ENCODE data around the gene OR2A1. TPM values are rescaled to one million over a fixed set of nuclear protein-coding genes. Genes with fewer than 3 reads are reported as not detected.
"Not testable (repeated sequence)": the region's sequence is repeated elsewhere in the genome, so short reads cannot be mapped to it uniquely, and the experiment has no call there.

The OR2A1 gene
- total RNA-seq (2014; rRNA removed) (0.40 TPM in 1 of 2 replicates, not detected in the other), Bru-seq, nascent RNA (not detected), BruChase-seq, experiment 1, labeled RNA remaining after a 6-hour chase (percentile 18 among the genes with signal in this experiment), BruChase-seq, experiment 2, labeled RNA remaining after a 2-hour chase (percentile 15 among the genes with signal in this experiment)
- long read RNA-seq, result 0 reads

GRCh38 chr7:144311872-144312469 is at the start of gene OR2A1:
TSS of gene OR2A1 (plus strand) at chr7:144312419. CDS start at chr7:144318125, 5,706 bp downstream.
- POLR2A ChIA-PET (ENCODE audit: unreplicated experiment); H3K9ac ChIP-seq (ENCODE audit: low read length); H3K4me3 ChIP-seq (ENCODE audit: low read length); H4K20me1 ChIP-seq (ENCODE audit: low read length); H3K9me3 ChIP-seq (ENCODE audit: low read length); H3K9me2 ChIP-seq (replicated peaks; ENCODE audit: low read length); H3K4me1 ChIP-seq (ENCODE audit: insufficient read depth, low read length); H3K36me3 ChIP-seq (ENCODE audit: low read depth, low read length); intact Hi-C loops (cut with micrococcal nuclease); BruUV-seq (replicated peaks); H3K27me3 ChIP-seq (ENCODE audit: low read length); CTCF ChIA-PET; H3K4me2 ChIP-seq (ENCODE audit: low read length); ATAC-seq; H2AFZ ChIP-seq (ENCODE audit: low read length); H3K27ac ChIP-seq (ENCODE audit: low read length); H3F3A ChIP-seq (ENCODE audit: low read length, unreplicated experiment); H3K79me2 ChIP-seq (ENCODE audit: low read length); DNase-seq: not testable (repeated sequence)

GRCh38 chr7:144264692-144265091 is 47.5 kb upstream of the OR2A1 start, which contains the start of gene OR2A7:
TSS of gene OR2A7 (minus strand) at chr7:144264792. CDS start at chr7:144259628, 5,164 bp downstream.
- H3K9me2 ChIP-seq (replicated peaks; ENCODE audit: low read length); H2AFZ ChIP-seq (ENCODE audit: low read length); H3K9ac ChIP-seq (ENCODE audit: low read length); H3K4me3 ChIP-seq (ENCODE audit: low read length); H3K9me3 ChIP-seq (ENCODE audit: low read length); intact Hi-C loops (cut with micrococcal nuclease); H3K27ac ChIP-seq (ENCODE audit: low read length); H3K4me2 ChIP-seq (ENCODE audit: low read length); H3K27me3 ChIP-seq (ENCODE audit: low read length); H3K36me3 ChIP-seq (ENCODE audit: low read depth, low read length); CTCF ChIA-PET; H3K4me1 ChIP-seq (ENCODE audit: insufficient read depth, low read length); POLR2A ChIA-PET (ENCODE audit: unreplicated experiment); H3F3A ChIP-seq (ENCODE audit: low read length, unreplicated experiment); H4K20me1 ChIP-seq (ENCODE audit: low read length); H3K79me2 ChIP-seq (ENCODE audit: low read length); ATAC-seq; DNase-seq; BruUV-seq (replicated peaks): not testable (repeated sequence)

GRCh38 chr7:144269188-144269587 is 43.0 kb upstream of the OR2A1 start, which contains the start of gene CTAGE8:
TSS of gene CTAGE8 (minus strand) at chr7:144269288. CDS start at chr7:144269250, 38 bp downstream.
- H3K79me2 ChIP-seq (ENCODE audit: low read length); CTCF ChIA-PET; H3K9me2 ChIP-seq (replicated peaks; ENCODE audit: low read length); H3K4me3 ChIP-seq (ENCODE audit: low read length); H3K4me1 ChIP-seq (ENCODE audit: insufficient read depth, low read length); intact Hi-C loops (cut with micrococcal nuclease); H3K27ac ChIP-seq (ENCODE audit: low read length); H2AFZ ChIP-seq (ENCODE audit: low read length); H3K36me3 ChIP-seq (ENCODE audit: low read depth, low read length); H3K27me3 ChIP-seq (ENCODE audit: low read length); BruUV-seq (replicated peaks); ATAC-seq; H3K9me3 ChIP-seq (ENCODE audit: low read length); POLR2A ChIA-PET (ENCODE audit: unreplicated experiment); DNase-seq; H3F3A ChIP-seq (ENCODE audit: low read length, unreplicated experiment); H3K9ac ChIP-seq (ENCODE audit: low read length); H4K20me1 ChIP-seq (ENCODE audit: low read length); H3K4me2 ChIP-seq (ENCODE audit: low read length): not testable (repeated sequence)

GRCh38 chr7:144275281-144275680 is 36.9 kb upstream of the OR2A1 start:
- H3K9me3 ChIP-seq (ENCODE audit: low read length); H3K4me3 ChIP-seq (ENCODE audit: low read length); H2AFZ ChIP-seq (ENCODE audit: low read length); ATAC-seq; BruUV-seq (replicated peaks); H3K36me3 ChIP-seq (ENCODE audit: low read depth, low read length); CTCF ChIA-PET; H4K20me1 ChIP-seq (ENCODE audit: low read length); H3F3A ChIP-seq (ENCODE audit: low read length, unreplicated experiment); H3K9me2 ChIP-seq (replicated peaks; ENCODE audit: low read length); H3K79me2 ChIP-seq (ENCODE audit: low read length); H3K27me3 ChIP-seq (ENCODE audit: low read length); POLR2A ChIA-PET (ENCODE audit: unreplicated experiment); DNase-seq; H3K4me1 ChIP-seq (ENCODE audit: insufficient read depth, low read length); H3K9ac ChIP-seq (ENCODE audit: low read length); intact Hi-C loops (cut with micrococcal nuclease); H3K4me2 ChIP-seq (ENCODE audit: low read length); H3K27ac ChIP-seq (ENCODE audit: low read length): not testable (repeated sequence)

DNA sequence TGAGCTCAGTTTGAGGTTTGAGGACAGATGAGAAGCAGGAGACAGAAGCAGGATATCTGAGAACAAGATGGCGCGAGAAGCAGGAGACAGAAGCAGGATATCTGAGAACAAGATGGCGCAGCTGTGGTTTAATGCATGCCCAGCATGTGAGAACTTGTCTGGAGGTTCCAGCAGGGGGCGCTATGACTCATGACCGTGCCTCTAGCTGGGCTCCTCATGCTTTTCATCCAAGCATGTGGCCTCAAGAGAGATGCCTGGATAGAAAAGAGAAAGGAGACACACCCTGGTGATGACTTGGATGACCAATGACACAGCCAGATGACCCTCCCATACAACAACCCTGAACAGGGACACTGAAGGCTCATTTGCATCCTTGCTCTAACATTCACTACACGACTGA is 32.2 kb upstream of the OR2A1 start:
- H3K27ac ChIP-seq (ENCODE audit: low read length); H3K9ac ChIP-seq (ENCODE audit: low read length); H3K4me1 ChIP-seq (ENCODE audit: insufficient read depth, low read length); H3K4me3 ChIP-seq (ENCODE audit: low read length); H3F3A ChIP-seq (ENCODE audit: low read length, unreplicated experiment); H3K36me3 ChIP-seq (ENCODE audit: low read depth, low read length); H3K9me2 ChIP-seq (replicated peaks; ENCODE audit: low read length); ATAC-seq; CTCF ChIA-PET; POLR2A ChIA-PET (ENCODE audit: unreplicated experiment); BruUV-seq (replicated peaks); H3K4me2 ChIP-seq (ENCODE audit: low read length); H3K9me3 ChIP-seq (ENCODE audit: low read length); H2AFZ ChIP-seq (ENCODE audit: low read length); H4K20me1 ChIP-seq (ENCODE audit: low read length); H3K27me3 ChIP-seq (ENCODE audit: low read length); DNase-seq; intact Hi-C loops (cut with micrococcal nuclease); H3K79me2 ChIP-seq (ENCODE audit: low read length): not testable (repeated sequence)

DNA sequence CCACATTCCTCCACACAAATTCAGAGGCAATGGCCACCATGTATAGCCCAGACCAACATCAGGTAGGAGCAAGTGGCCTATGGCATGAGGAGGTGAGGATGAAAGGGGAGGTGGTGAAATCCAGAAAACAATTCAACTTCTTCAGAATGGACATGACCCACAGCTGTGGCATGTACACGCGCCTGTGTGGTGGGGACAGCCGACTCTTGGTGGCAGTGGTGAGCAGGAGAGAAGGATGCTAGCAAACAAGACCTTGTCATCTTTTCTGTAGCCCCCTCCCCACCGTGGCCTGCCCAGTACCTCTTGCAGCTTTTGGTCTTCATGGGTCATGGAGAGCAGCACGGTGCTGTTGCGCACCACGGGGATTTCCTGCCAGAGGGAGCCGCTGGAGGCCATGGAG is 30.2 kb upstream of the OR2A1 start:
- intact Hi-C loops (cut with micrococcal nuclease); H2AFZ ChIP-seq (ENCODE audit: low read length); H3K4me3 ChIP-seq (ENCODE audit: low read length); H3K9me3 ChIP-seq (ENCODE audit: low read length); H3K4me2 ChIP-seq (ENCODE audit: low read length); BruUV-seq (replicated peaks); H3K9me2 ChIP-seq (replicated peaks; ENCODE audit: low read length); H3K9ac ChIP-seq (ENCODE audit: low read length); H3K4me1 ChIP-seq (ENCODE audit: insufficient read depth, low read length); H4K20me1 ChIP-seq (ENCODE audit: low read length); H3K36me3 ChIP-seq (ENCODE audit: low read depth, low read length); POLR2A ChIA-PET (ENCODE audit: unreplicated experiment); DNase-seq; H3K27me3 ChIP-seq (ENCODE audit: low read length); H3K27ac ChIP-seq (ENCODE audit: low read length); CTCF ChIA-PET; H3K79me2 ChIP-seq (ENCODE audit: low read length); H3F3A ChIP-seq (ENCODE audit: low read length, unreplicated experiment): not testable (repeated sequence)
- peak; percentile 33; the same call in 1 of the 2 replicates for ATAC-seq

DNA sequence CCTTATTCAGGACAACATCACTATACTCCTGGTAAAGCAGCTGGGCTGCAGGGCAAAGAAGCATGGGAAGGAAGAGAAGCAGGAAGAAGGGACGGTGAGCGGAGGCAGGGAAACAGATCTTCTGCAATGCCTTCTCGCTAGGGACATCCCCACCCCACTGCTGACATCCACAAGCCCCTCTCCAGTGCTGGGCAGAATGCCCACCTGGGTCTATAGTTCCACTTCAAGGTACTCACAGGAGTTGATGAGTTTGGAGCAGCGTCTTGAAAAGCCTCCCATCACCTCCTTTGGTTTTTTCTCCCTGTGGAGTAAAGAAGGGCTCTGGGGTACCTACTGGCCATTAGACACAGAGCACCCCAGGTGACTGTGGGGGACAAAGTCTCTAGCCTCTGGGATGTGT is 29.7 kb upstream of the OR2A1 start:
- ATAC-seq; POLR2A ChIA-PET (ENCODE audit: unreplicated experiment); H3K4me2 ChIP-seq (ENCODE audit: low read length); CTCF ChIA-PET; BruUV-seq (replicated peaks); H3K79me2 ChIP-seq (ENCODE audit: low read length); H3K9me2 ChIP-seq (replicated peaks; ENCODE audit: low read length); H3K9me3 ChIP-seq (ENCODE audit: low read length); DNase-seq; H4K20me1 ChIP-seq (ENCODE audit: low read length); H3K27ac ChIP-seq (ENCODE audit: low read length); H3K9ac ChIP-seq (ENCODE audit: low read length); H3F3A ChIP-seq (ENCODE audit: low read length, unreplicated experiment); H3K4me1 ChIP-seq (ENCODE audit: insufficient read depth, low read length); H3K27me3 ChIP-seq (ENCODE audit: low read length); intact Hi-C loops (cut with micrococcal nuclease); H2AFZ ChIP-seq (ENCODE audit: low read length); H3K36me3 ChIP-seq (ENCODE audit: low read depth, low read length); H3K4me3 ChIP-seq (ENCODE audit: low read length): not testable (repeated sequence)

Measured in PC-3 (cell line).